Activated CD4-positive, alpha-beta T cell treated with anti-CD3 and anti-CD28 coated beads for 1 hour (primary cell): Measurements from ENCODE around the gene MRPL33.

Source experiments
- DNase-seq: peaks from one replicate; pipeline ENCODE4 v3.0.0-alpha.2; 2020

Gene MRPL33

GRCh38 chr2:27810455-27810854 is 38.9 kb downstream of the MRPL33 start:
- DNase-seq, result no peak

GRCh38 chr2:27811768-27812167 is 40.2 kb downstream of the MRPL33 start:
- no peak for DNase-seq

GRCh38 chr2:27814758-27815157 is 43.2 kb downstream of the MRPL33 start:
- DNase-seq, result no peak

- no peak for DNase-seq
Observed at GRCh38 chr2:27815860-27816438, 44.4 kb downstream of the MRPL33 start.

GRCh38 chr2:27822049-27822448 is 50.5 kb downstream of the MRPL33 start:
- DNase-seq, result no peak

- DNase-seq, result no peak
Observed at GRCh38 chr2:27823135-27823534, 51.6 kb downstream of the MRPL33 start.

- no peak for DNase-seq
Observed at GRCh38 chr2:27823569-27823968, 52.0 kb downstream of the MRPL33 start.

- no peak for DNase-seq
Observed at GRCh38 chr2:27824401-27824800, 52.9 kb downstream of the MRPL33 start.

GRCh38 chr2:27828305-27828704 is 56.8 kb downstream of the MRPL33 start:
- DNase-seq, result no peak
